ENCODE data around the gene SLC6A17.

The SLC6A17 gene

DNA sequence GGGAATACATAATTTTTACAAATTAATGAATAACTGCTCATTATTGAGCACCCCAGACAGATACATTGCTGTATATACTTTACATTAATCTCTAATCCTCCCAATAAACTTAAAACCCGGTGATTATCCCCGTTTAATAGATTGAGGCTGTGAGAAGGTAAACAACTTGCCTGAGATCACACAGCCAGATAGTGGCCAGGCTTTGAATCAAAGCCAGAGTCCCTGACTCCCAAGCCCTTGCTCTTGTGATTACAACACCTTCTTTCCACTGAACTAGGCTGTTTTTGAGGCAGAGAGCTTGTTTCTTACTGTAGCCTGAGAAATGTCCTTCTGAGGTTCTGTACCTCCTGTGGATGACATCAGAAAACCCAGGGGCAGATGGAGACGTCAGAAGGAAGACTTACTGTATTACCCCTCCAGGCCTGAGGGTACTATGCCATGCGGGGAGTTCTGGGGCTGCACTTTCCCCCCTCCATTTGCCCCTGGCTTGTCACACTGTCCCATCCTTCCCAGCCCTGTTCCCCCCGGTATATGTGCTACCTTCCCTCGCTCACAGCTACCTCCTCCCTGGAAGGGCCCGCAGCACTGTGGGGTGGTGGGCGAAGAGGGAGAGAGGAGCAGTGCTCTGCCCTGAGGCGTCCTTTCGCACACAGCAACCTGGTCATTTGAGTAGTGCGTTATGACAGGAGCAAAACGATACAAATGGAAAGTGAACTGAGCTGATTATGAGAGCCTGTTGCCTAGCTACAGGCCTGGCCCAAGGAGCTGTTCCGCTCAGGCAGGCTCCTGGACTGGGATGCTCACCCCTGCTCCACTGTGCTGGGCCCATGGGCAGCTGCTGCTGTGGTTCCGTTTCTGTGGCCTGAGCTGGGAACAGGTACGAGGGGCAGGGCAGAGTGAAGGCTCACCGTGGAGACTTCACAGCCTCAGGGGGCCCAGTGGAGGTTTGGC is 64.4 kb downstream of the SLC6A17 start:
- Histone ChIP-seq H3K4ac (ENCODE audit: low read depth, low read length) (no peak overlapping the region), H3K27me3 (ENCODE audit: insufficient read depth, low read length) (peaks cover 35% of the 10 kb centered on the region), H2BK12ac (ENCODE audit: low read length) (no peak overlapping the region), H3K36me3 (ENCODE audit: control insufficient read depth in 1 of 2, insufficient read depth in 2 of 2, low read length in 2 of 2) (no peaks in the 10 kb centered on the region), H3K9me3 (ENCODE audit: insufficient read depth, low read depth, low read length) (peaks cover 4% of the 10 kb centered on the region), H3K14ac (ENCODE audit: low read length) (no peak overlapping the region), H3K79me2 (ENCODE audit: control insufficient read depth, insufficient read depth, low read length, poor library complexity) (no peaks in the 10 kb centered on the region), H4K91ac (ENCODE audit: low read depth, low read length) (no peak overlapping the region), H2AK5ac (ENCODE audit: low read length) (no peak overlapping the region), H4K8ac (ENCODE audit: low read depth, low read length) (no peak overlapping the region), H3K9ac (ENCODE audit: low read length) (no peak overlapping the region), H3K4me2 (ENCODE audit: low read length) (no peak overlapping the region), H3K4me3 (ENCODE audit: low read depth, low read length) (no peak overlapping the region), H3K18ac (ENCODE audit: low read length) (no peak overlapping the region), H2BK120ac (ENCODE audit: insufficient read depth, low read length, poor library complexity) (no peak overlapping the region), H3K4me1 (ENCODE audit: control insufficient read depth in 1 of 2, insufficient read depth in 2 of 2, low read length in 2 of 2) (peaks cover 11 to 12% of the 10 kb centered on the region in 2 experiments), H2BK5ac (ENCODE audit: low read depth, low read length, poor library complexity) (no peak overlapping the region), H3K27ac (ENCODE audit: low read depth, low read length) (no peak overlapping the region), H3K79me1 (ENCODE audit: low read length) (no peaks in the 10 kb centered on the region), H4K12ac (ENCODE audit: low read depth, low read length) (no peak overlapping the region), H3K23ac (ENCODE audit: low read length) (no peak overlapping the region), H2AFZ (ENCODE audit: insufficient read depth, low read length, poor library complexity) (no peak overlapping the region)
- no CpG with 5 or more reads among the region's 16 CpGs for WGBS (ENCODE audit: extremely low coverage, insufficient coverage, insufficient read length)
- DNase-seq: no peak

DNA sequence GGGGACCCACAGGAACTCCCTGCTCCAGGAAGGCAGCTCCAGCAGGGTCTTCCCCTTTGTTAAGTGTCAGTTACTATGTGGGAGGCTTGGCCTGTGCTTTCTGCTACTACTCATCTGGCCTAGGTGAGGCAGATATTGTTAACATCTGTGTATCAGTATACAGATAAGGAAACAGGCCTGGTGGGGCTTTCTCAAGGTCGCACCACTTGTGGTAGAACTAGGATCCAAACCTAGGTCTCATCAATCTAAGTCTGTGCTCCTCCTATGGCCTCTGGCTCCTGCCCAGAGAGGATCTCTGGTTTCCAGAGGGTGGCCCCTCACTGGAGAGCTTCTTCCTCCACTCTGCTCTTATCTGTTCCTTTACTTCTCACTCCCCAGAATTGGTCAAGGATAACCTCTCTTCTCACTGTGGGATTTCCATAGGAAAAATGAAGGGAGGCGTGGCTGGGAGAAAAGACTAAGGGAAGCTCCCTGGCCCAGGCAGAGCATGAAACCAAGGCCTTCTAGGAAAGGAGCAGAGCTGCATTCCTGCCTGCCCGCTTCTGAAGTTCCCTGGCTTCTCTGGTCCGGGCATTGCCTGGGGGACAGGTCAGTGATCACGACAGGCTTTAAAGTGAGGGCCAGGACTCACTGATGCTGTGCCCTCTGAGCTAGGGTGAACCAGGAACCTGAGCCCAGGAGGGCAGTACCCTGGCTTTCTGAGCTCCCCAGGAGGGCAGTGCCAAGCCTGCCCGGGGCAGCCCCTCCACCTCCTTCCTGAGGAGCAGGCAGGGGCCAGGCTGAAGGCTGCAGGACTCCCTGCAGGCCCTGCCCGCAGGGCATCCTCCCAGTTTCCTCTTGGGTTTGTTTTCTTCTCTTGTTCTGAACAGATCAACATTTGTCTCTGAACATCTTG is 65.6 kb downstream of the SLC6A17 start:
- Histone ChIP-seq H3K4me2 (ENCODE audit: low read length) (no peak overlapping the region), H4K91ac (ENCODE audit: low read depth, low read length) (no peak overlapping the region), H3K36me3 (ENCODE audit: control insufficient read depth in 1 of 2, insufficient read depth in 2 of 2, low read length in 2 of 2) (no peaks in the 10 kb centered on the region), H2AK5ac (ENCODE audit: low read length) (no peak overlapping the region), H3K9me3 (ENCODE audit: insufficient read depth, low read depth, low read length) (peaks cover 4% of the 10 kb centered on the region), H3K4ac (ENCODE audit: low read depth, low read length) (no peak overlapping the region), H3K79me2 (ENCODE audit: control insufficient read depth, insufficient read depth, low read length, poor library complexity) (no peaks in the 10 kb centered on the region), H2BK5ac (ENCODE audit: low read depth, low read length, poor library complexity) (no peak overlapping the region), H3K27ac (ENCODE audit: low read depth, low read length) (no peak overlapping the region), H3K4me1 (ENCODE audit: control insufficient read depth in 1 of 2, insufficient read depth in 2 of 2, low read length in 2 of 2) (peaks cover 6% of the 10 kb centered on the region in 2 experiments), H3K79me1 (ENCODE audit: low read length) (no peaks in the 10 kb centered on the region), H4K8ac (ENCODE audit: low read depth, low read length) (no peak overlapping the region), H3K4me3 (ENCODE audit: low read depth, low read length) (no peak overlapping the region), H2AFZ (ENCODE audit: insufficient read depth, low read length, poor library complexity) (no peak overlapping the region), H3K27me3 (ENCODE audit: insufficient read depth, low read length) (peaks cover 25% of the 10 kb centered on the region), H3K9ac (ENCODE audit: low read length) (no peak overlapping the region), H2BK12ac (ENCODE audit: low read length) (no peak overlapping the region), H3K23ac (ENCODE audit: low read length) (no peak overlapping the region), H3K18ac (ENCODE audit: low read length) (no peak overlapping the region), H2BK120ac (ENCODE audit: insufficient read depth, low read length, poor library complexity) (no peak overlapping the region), H3K14ac (ENCODE audit: low read length) (no peak overlapping the region), H4K12ac (ENCODE audit: low read depth, low read length) (no peak overlapping the region)
- no CpG with 5 or more reads among the region's 7 CpGs for WGBS (ENCODE audit: extremely low coverage, insufficient coverage, insufficient read length)
- peak; percentile 7 to 47 for DNase-seq

DNA sequence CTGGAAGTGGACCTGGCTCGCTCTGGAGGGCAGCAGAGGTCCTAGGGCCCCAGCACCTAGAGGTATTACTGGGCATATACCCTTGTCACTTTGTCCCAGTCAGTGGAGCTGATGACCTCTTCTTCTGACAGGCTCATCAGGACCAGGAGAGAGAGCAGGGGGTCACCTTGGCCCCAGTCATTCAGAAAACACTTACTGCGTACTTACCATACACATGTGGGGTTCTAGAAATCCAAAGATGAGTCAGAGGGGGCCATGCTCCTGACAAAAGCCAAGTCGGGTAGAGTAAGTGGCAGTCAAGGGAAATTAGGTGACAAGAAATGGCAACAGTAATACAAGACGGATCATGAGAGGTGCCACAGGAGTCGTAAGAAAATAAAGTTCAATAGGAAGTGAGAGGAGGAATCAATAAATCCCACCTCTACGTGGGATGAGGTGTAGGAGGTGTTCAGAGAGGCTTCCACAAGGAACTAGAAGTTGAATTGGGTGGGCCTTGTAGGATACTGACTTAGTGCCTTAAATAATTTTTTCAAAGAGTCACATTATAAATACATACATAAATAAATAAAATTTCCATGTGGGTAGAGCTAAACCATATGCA is 66.7 kb downstream of the SLC6A17 start:
- no peak for DNase-seq
- Histone ChIP-seq H3K4ac (ENCODE audit: low read depth, low read length) (no peak overlapping the region), H3K9ac (ENCODE audit: low read length) (no peak overlapping the region), H2AK5ac (ENCODE audit: low read length) (no peak overlapping the region), H3K18ac (ENCODE audit: low read length) (no peak overlapping the region), H2BK5ac (ENCODE audit: low read depth, low read length, poor library complexity) (no peak overlapping the region), H3K4me1 (ENCODE audit: control insufficient read depth in 1 of 2, insufficient read depth in 2 of 2, low read length in 2 of 2) (no peaks in the 10 kb centered on the region), H3K79me2 (ENCODE audit: control insufficient read depth, insufficient read depth, low read length, poor library complexity) (no peaks in the 10 kb centered on the region), H3K4me3 (ENCODE audit: low read depth, low read length) (no peak overlapping the region), H2BK12ac (ENCODE audit: low read length) (no peak overlapping the region), H3K23ac (ENCODE audit: low read length) (no peak overlapping the region), H3K14ac (ENCODE audit: low read length) (no peak overlapping the region), H3K27ac (ENCODE audit: low read depth, low read length) (no peak overlapping the region), H3K79me1 (ENCODE audit: low read length) (no peaks in the 10 kb centered on the region), H2BK120ac (ENCODE audit: insufficient read depth, low read length, poor library complexity) (no peak overlapping the region), H3K4me2 (ENCODE audit: low read length) (no peak overlapping the region), H4K8ac (ENCODE audit: low read depth, low read length) (no peak overlapping the region), H3K27me3 (ENCODE audit: insufficient read depth, low read length) (peaks cover 14% of the 10 kb centered on the region), H3K36me3 (ENCODE audit: control insufficient read depth in 1 of 2, insufficient read depth in 2 of 2, low read length in 2 of 2) (no peaks in the 10 kb centered on the region), H2AFZ (ENCODE audit: insufficient read depth, low read length, poor library complexity) (no peak overlapping the region), H3K9me3 (ENCODE audit: insufficient read depth, low read depth, low read length) (peaks cover 4% of the 10 kb centered on the region), H4K12ac (ENCODE audit: low read depth, low read length) (no peak overlapping the region), H4K91ac (ENCODE audit: low read depth, low read length) (no peak overlapping the region)
- no CpG with 5 or more reads among the region's 6 CpGs for WGBS (ENCODE audit: extremely low coverage, insufficient coverage, insufficient read length)

DNA sequence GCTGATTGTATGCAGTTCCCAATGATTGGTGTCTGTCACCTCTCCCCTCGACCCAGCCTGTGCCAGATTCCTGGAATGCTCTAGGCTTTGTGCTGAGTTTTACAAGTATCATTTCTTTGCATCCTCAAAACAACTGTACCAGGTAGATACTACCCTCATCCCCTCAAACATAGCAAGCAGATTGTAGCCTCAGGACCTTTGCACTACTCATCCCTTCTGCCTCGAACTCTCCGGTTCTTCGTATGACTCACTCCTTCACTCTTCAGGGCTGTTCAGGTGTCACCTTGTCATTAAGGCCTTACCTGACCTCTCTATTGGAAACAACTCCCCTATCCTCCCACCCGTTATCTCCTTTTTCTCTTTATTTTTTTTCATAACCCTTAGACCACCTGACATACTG is 67.8 kb downstream of the SLC6A17 start:
- Histone ChIP-seq H4K12ac (ENCODE audit: low read depth, low read length) (no peak overlapping the region), H3K79me1 (ENCODE audit: low read length) (no peaks in the 10 kb centered on the region), H3K27ac (ENCODE audit: low read depth, low read length) (no peak overlapping the region), H3K4me3 (ENCODE audit: low read depth, low read length) (no peak overlapping the region), H3K36me3 (ENCODE audit: control insufficient read depth in 1 of 2, insufficient read depth in 2 of 2, low read length in 2 of 2) (peaks cover 0 to 2% of the 10 kb centered on the region in 2 experiments), H3K4ac (ENCODE audit: low read depth, low read length) (no peak overlapping the region), H3K9me3 (ENCODE audit: insufficient read depth, low read depth, low read length) (peaks cover 4% of the 10 kb centered on the region), H4K91ac (ENCODE audit: low read depth, low read length) (no peak overlapping the region), H2AK5ac (ENCODE audit: low read length) (no peak overlapping the region), H3K23ac (ENCODE audit: low read length) (no peak overlapping the region), H2BK12ac (ENCODE audit: low read length) (no peak overlapping the region), H2AFZ (ENCODE audit: insufficient read depth, low read length, poor library complexity) (no peak overlapping the region), H4K8ac (ENCODE audit: low read depth, low read length) (no peak overlapping the region), H3K4me1 (ENCODE audit: control insufficient read depth in 1 of 2, insufficient read depth in 2 of 2, low read length in 2 of 2) (no peaks in the 10 kb centered on the region), H2BK120ac (ENCODE audit: insufficient read depth, low read length, poor library complexity) (no peak overlapping the region), H3K14ac (ENCODE audit: low read length) (no peak overlapping the region), H3K18ac (ENCODE audit: low read length) (no peak overlapping the region), H2BK5ac (ENCODE audit: low read depth, low read length, poor library complexity) (no peak overlapping the region), H3K4me2 (ENCODE audit: low read length) (no peak overlapping the region), H3K9ac (ENCODE audit: low read length) (no peak overlapping the region), H3K27me3 (ENCODE audit: insufficient read depth, low read length) (peaks cover 4% of the 10 kb centered on the region), H3K79me2 (ENCODE audit: control insufficient read depth, insufficient read depth, low read length, poor library complexity) (no peaks in the 10 kb centered on the region)
- DNase-seq: peak; percentile 35 to 73
- 100% methylated on average over 1 of the region's 5 CpGs for WGBS (ENCODE audit: extremely low coverage, insufficient coverage, insufficient read length)

Data from trophoblast cell (in vitro differentiated cells and primary cell).